HCEC 1CT (cell line): ENCODE data around the gene XPNPEP1.

Experiments used
- DNase-seq: peaks from one replicate; pipeline ENCODE4 v3.0.0-alpha.2; 2017

XPNPEP1 gene

GRCh38 chr10:109861081-109861480 is 62.2 kb downstream of the XPNPEP1 start:
- no peak for DNase-seq

DNA sequence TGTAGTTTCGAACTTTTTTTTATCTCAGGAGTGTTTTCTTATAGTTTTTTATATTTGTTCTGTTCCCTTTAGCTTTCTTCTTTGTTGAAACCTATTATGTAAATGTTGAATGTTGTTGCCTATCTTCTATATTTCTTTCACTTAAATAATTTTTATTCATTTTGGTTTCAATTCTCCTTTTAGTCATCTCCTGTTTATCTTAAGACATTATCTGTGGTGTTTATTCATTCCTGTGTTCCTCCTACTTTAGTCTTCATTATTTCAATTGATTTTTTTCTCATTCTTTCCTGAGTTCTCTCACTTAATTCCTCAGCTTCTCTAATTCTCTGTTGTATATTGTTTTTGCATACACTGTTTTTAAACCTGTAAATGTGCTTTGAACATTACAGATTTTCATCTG is 64.1 kb downstream of the XPNPEP1 start:
- no peak for DNase-seq

- DNase-seq, result no peak
Measured at GRCh38 chr10:109855746-109856145, 67.6 kb downstream of the XPNPEP1 start.

DNA sequence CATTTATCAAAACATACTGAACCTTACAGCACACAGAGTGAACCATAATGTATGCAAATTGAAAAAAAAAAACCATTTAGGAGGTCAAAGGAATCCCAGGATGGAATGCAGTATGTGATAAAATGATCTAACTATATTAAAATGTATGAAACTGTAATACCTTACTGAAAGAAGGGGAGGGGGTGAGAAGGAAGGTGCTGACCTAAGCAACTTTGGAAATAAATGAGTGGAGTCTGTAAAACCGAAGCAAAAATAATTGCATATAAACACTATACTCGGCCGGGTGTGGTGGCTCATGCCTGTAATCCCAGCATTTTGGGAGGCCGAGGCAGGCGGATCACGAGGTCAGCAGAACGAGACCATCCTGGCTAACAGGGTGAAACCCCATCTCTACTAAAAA is 69.4 kb downstream of the XPNPEP1 start:
- no peak for DNase-seq

- peak; percentile 65 for DNase-seq
Measured at GRCh38 chr10:109852475-109853037, 70.8 kb downstream of the XPNPEP1 start.

DNA sequence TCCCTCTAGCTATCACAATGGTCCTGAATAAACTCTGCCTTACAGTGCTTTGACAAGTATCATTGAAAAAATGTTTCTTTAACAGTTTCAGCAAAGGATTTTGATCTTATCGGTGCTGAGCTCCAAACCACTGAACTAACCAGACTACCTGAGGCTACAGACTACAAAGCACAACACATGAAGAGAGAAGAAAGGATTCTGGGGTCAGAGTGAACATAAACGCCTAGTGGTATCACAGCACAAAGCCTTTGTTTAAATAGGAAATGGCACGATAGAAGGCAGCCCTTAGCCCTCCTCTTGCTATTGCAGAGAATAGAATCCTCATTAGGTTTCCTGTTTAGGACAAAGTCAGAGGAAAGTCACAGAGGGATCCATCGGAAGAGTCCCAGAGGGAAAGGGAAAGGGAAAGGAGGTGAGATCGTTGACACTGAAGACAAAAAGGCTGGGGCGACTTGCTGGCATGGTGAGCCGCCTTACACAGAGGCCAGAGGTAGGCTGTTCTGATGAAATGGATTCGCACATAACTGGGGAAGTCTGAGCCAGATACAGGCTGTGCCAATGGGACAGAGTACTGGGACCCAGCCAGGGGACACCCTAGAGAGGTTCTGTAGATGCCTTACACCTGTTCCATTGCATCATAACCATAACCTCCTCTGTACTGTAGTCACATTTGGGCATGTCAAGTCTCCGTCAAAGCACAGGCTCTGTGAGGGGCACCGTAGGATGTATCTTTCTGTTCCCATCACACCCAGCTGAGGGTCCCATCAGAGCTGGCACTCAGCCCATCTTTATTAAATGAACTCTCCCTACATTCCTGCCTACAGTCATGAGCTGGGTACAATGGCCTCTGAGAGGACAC is 71.5 kb downstream of the XPNPEP1 start:
- DNase-seq, result no peak

DNA sequence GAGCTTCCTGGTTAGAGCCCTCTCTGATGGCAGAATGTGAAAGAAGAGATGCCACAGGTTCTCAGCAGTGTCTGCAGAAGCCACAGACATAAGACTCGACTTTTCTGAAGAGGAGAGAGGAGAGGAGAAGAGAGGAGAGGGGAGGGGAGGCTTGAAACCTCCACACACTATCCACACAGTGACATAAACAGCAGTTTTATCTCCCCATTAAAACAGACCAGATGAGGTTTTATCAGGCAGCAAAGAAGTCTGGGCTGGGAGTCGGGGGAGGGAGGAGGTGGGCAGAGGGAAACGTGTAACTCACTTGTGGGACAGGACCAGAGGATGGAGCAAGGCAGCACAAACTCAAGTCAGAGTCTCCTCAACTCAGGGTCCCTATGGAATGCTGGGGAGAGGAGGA is 76.5 kb downstream of the XPNPEP1 start:
- DNase-seq, result no peak

DNA sequence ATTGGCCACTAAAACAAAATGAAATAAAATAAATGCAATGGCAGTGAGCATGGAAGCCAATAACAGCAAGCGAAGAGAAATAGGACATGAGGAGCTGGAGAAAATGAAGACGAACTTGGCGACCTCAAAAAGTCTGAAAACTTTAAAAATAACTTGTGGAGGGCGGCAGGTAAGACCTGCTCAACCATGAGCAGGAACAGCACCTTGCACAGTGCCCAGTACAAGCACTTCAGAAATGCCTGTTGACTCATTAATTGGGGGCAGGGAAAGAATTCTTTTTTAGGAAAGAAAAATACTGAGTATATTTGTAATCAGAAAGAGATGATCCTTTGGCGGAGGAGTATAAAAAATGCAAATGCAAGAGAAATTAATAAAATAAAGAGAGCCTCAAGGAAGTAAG is 78.0 kb downstream of the XPNPEP1 start:
- DNase-seq, result no peak

- DNase-seq, result no peak
Measured at GRCh38 chr10:109838592-109839244, 84.6 kb downstream of the XPNPEP1 start.

DNA sequence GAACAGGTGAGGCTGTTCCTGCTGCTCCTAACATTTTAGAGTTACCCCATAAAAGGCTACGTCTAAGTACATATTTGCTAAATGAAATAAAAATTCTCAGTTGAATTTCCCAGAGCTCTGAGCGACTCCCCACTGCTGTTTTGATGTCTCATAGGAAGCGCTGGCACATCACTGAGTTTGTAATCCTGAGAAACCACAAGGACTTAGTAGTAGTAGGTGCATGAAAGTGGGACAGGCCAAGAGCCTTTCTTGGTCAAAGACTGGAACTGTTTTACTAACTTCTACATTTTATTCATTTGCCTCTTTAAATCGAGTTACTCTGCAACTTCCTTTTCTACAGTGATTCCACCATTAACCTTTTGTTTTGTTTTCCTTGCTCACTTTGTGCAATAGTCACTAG is 85.9 kb downstream of the XPNPEP1 start:
- DNase-seq, result no peak

- no peak for DNase-seq
Measured at GRCh38 chr10:109835257-109835656, 88.1 kb downstream of the XPNPEP1 start.

DNA sequence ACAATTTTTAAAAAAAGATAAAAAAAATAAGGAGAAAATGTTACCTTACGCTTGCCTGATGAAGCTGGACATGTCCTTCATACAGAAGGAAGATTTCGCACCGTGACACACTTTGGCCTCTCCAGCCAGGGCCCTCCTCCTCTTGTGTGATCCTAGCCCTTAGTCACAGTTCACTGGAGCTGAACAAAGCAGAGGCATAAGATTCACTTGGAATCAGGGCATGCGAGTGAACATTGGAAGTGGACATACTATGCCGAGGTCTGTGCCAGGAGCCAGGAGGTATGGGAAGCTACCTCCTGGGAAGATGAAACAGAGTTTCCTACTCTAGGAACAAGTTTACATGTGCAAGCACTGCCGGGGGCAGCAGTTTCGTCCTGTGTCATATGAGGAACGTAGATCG is 91.5 kb downstream of the XPNPEP1 start:
- DNase-seq, result no peak

GRCh38 chr10:109824206-109824605 is 99.1 kb downstream of the XPNPEP1 start:
- no peak for DNase-seq

- DNase-seq, result peak; percentile 76
Measured at GRCh38 chr10:109823196-109823595, 100.1 kb downstream of the XPNPEP1 start.

- DNase-seq, result no peak
Measured at GRCh38 chr10:109821672-109822071, 101.6 kb downstream of the XPNPEP1 start.

- DNase-seq, result no peak
Measured at GRCh38 chr10:109820620-109821405, 102.5 kb downstream of the XPNPEP1 start.

- DNase-seq, result no peak
Measured at GRCh38 chr10:109819807-109820206, 103.5 kb downstream of the XPNPEP1 start.
